HEK293 (cell line): ENCODE results near the gene TOP2A.

Experiments used
- CTCF ChIA-PET: fragments of 350-600 bp; formaldehyde crosslinking; extraction: SDS; loops from one replicate; lab custom pipeline; 2021; ENCODE audit warnings: antibody characterized with exemption; lab: Yijun Ruan, JAX
- POLR2A ChIA-PET: fragments of 300-600 bp; formaldehyde crosslinking; extraction: SDS; loops from one replicate; lab custom pipeline; 2020; ENCODE audit warnings: antibody characterized with exemption, inconsistent platforms; lab: Yijun Ruan, JAX
- H3K27ac ChIP-seq: fragments of 200-500 bp; sonication (Bioruptor generic); 2 replicates; pipeline ENCODE4 v1.5.1; 2014; ENCODE audit warnings: low read depth, low read length, control low read depth, inconsistent platforms; ENCODE audit errors: extremely low read depth
- H3K36me3 ChIP-seq, 2 experiments: fragments of 200-500 bp in 1 of 2; sonication (Bioruptor generic) in 1 of 2; 1 replicate in 1 of 2; 2 replicates in 1 of 2; pipeline ENCODE4 v1.5.1; 2014 to 2017; ENCODE audit warnings: inconsistent platforms in 2 of 2, low read length in 2 of 2; ENCODE audit not compliant: control insufficient read depth in 2 of 2, insufficient read depth in 1 of 2
- H3K4me1 ChIP-seq: fragments of 200-500 bp; sonication (Bioruptor generic); 2 replicates; pipeline ENCODE4 v1.5.1; 2014; ENCODE audit warnings: mild to moderate bottlenecking, low read length, inconsistent platforms; ENCODE audit not compliant: control insufficient read depth, insufficient read depth
- H3K4me3 ChIP-seq: 2 replicates; pipeline ENCODE4 v1.5.1; 2011; ENCODE audit warnings: low read depth, mild to moderate bottlenecking, control low read depth, low read length, moderate library complexity
- H3K9me3 ChIP-seq: fragments of 200-500 bp; sonication (Bioruptor generic); 2 replicates; pipeline ENCODE4 v1.5.1; 2014; ENCODE audit warnings: low read depth, low read length, inconsistent platforms; ENCODE audit not compliant: control insufficient read depth, insufficient read depth
- CTCF ChIP-seq: fragments of 450-650 bp; formaldehyde crosslinking; IDR thresholded peaks from 2 replicates; pipeline ENCODE4 v1.5.1; 2016; ENCODE audit warnings: missing biosample characterization, missing genetic modification characterization
- OSR2 ChIP-seq: fragments of 450-650 bp; formaldehyde crosslinking; IDR thresholded peaks from 2 replicates; pipeline ENCODE4 v1.5.1; 2016; ENCODE audit warnings: missing biosample characterization, missing genetic modification characterization
- OVOL3 ChIP-seq: fragments of 450-650 bp; formaldehyde crosslinking; IDR thresholded peaks from 2 replicates; pipeline ENCODE4 v1.5.1; 2016; ENCODE audit warnings: missing biosample characterization, missing genetic modification characterization
- PRDM10 ChIP-seq: fragments of 450-650 bp; formaldehyde crosslinking; IDR thresholded peaks from 2 replicates; pipeline ENCODE4 v1.5.1; 2016; ENCODE audit warnings: missing biosample characterization, missing genetic modification characterization
- ZBTB48 ChIP-seq: fragments of 450-650 bp; formaldehyde crosslinking; IDR thresholded peaks from 2 replicates; pipeline ENCODE4 v1.5.1; 2016; ENCODE audit warnings: missing biosample characterization, missing genetic modification characterization
- ZFHX2 ChIP-seq: fragments of 450-650 bp; formaldehyde crosslinking; conservative IDR thresholded peaks from 2 replicates; pipeline ENCODE4 v1.5.1; 2016; ENCODE audit warnings: missing biosample characterization, missing genetic modification characterization
- ZIC2 ChIP-seq: fragments of 450-650 bp; formaldehyde crosslinking; IDR thresholded peaks from 2 replicates; pipeline ENCODE4 v1.5.1; 2016; ENCODE audit warnings: missing biosample characterization, missing genetic modification characterization
- ZNF560 ChIP-seq: fragments of 450-650 bp; formaldehyde crosslinking; IDR thresholded peaks from 2 replicates; pipeline ENCODE4 v1.5.1; 2017; ENCODE audit warnings: missing biosample characterization, missing genetic modification characterization, borderline replicate concordance
- ZNF561 ChIP-seq: fragments of 450-650 bp; IDR thresholded peaks from 2 replicates; pipeline ENCODE4 v1.5.1; 2018; ENCODE audit warnings: missing biosample characterization, missing genetic modification characterization, borderline replicate concordance
- ZNF692 ChIP-seq: fragments of 450-650 bp; formaldehyde crosslinking; IDR thresholded peaks from 2 replicates; pipeline ENCODE4 v1.5.1; 2016; ENCODE audit warnings: missing biosample characterization, missing genetic modification characterization
- ZNF777 ChIP-seq: fragments of 450-650 bp; formaldehyde crosslinking; IDR thresholded peaks from 2 replicates; pipeline ENCODE4 v1.5.1; 2017; ENCODE audit warnings: missing biosample characterization, missing genetic modification characterization, borderline replicate concordance

TOP2A gene

GRCh38 chr17:40433551-40434415 is 16.1 kb upstream of the TOP2A start:
- CTCF ChIA-PET = interaction anchor here (0.6 to 2.1 kb wide), 17 partner anchors 10 to 164 kb away, joined by 3 to 10 read pairs (median 4); partner anchors contain the start of genes IGFBP4 and TOP2A
- TF ChIP-seq ZNF561 (tag by site-specific recombination) (no peak), OSR2 (peak; percentile 57; the same call in 1 of the 2 replicates), PRDM10 (tag by site-specific recombination) (0 out of 2 replicates have a peak, but pooled peaks have one; percentile 23), ZNF560 (tag by site-specific recombination) (no peak), ZNF692 (tag by site-specific recombination) (peak; percentile 42; the same call in 1 of the 2 replicates), ZIC2 (tag by site-specific recombination) (peak; percentile 22; the same call in 1 of the 2 replicates), ZBTB48 (tag by site-specific recombination) (no peak), CTCF (peak; percentile 43; the same call in 1 of the 2 replicates)
- no peaks in the 10 kb centered on the region for H3K36me3 ChIP-seq
- H3K4me1 ChIP-seq = no peaks in the 10 kb centered on the region
- POLR2A ChIA-PET = interaction anchor here (1.5 kb wide), 1 partner anchor 16 kb away, joined by 8 read pairs; the partner anchor contains the start of gene TOP2A
- no peak overlapping the region for H3K27ac ChIP-seq
- no peak overlapping the region for H3K4me3 ChIP-seq
- no peaks in the 10 kb centered on the region for H3K9me3 ChIP-seq

GRCh38 chr17:40432864-40433528 is 15.3 kb upstream of the TOP2A start:
- Histone ChIP-seq H3K36me3 (no peaks in the 10 kb centered on the region), H3K27ac (no peak overlapping the region), H3K4me1 (no peaks in the 10 kb centered on the region), H3K4me3 (no peak overlapping the region), H3K9me3 (no peaks in the 10 kb centered on the region)
- TF ChIP-seq OVOL3 (no peak), ZNF561 (tag by site-specific recombination) (no peak), ZIC2 (tag by site-specific recombination) (no peak), ZNF777 (no peak), PRDM10 (tag by site-specific recombination) (peak; percentile 79), ZFHX2 (tag by site-specific recombination) (peak; percentile 65)
- POLR2A ChIA-PET = interaction anchor here (1.5 kb wide), 1 partner anchor 16 kb away, joined by 8 read pairs; the partner anchor contains the start of gene TOP2A
- CTCF ChIA-PET = interaction anchor here (0.6 to 2.1 kb wide), 12 partner anchors 9 to 122 kb away, joined by 3 to 10 read pairs (median 4); partner anchors contain the start of genes IGFBP4 and TOP2A
